Hematopoietic multipotent progenitor cell treated with erythropoietin and hydrocortisone succinate and interleukin-3 and kit ligand, for 15 days (in vitro differentiated cells): ENCODE results near the gene MFSD12.
"Not testable (repeated sequence)": the region's sequence is repeated elsewhere in the genome, so short reads cannot be mapped to it uniquely, and the experiment has no call there.

Source experiments
- DNase-seq: peaks from one replicate; pipeline ENCODE4 v3.0.0-alpha.2; 2015; ENCODE audit warnings: low spot score

Gene MFSD12

DNA sequence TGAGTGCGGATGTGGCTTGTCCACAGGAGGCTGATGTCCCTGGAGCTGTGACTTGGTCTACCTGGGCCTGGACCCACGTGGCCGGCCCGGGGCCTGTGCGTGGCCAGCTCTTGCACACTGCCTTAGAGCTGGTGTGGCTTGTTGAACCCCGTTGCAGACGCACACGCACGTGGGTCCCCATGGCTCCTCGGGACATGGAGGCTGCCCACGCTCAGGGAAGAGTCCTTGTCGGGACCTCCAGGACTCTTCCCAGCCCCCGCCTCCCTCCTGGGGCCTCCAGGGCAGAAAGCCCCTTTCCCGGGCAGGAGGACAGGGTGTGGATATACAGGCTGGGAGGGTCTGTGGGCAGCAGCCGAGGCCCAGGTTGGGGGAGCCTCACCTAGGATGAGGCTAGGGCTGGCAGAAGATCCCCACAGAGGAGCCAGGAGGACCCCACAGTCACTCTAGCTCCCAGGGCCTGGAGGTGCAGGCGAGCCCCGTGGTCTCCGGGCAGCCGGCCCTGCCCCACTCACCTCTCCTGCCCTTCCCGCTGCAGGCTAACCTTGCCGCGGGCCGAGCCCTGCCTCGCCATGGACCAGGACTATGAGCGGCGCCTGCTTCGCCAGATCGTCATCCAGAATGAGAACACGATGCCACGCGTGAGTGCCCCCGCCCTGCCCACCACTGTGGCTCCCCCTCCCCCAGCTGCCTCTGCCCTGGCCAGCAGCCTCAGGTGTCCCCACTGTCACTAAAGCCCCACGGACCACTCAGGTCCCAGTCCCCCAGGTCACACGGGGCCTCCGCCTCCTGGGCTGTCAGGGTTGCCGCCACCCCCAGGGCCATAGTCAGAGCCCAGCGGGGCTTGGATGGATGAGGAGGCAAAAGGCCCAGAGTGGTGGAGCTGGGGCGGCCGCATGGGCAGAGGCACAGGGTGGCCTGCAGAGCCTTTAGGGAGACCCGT lies 34.7 kb downstream of the MFSD12 start:
- DNase-seq = no peak

DNA sequence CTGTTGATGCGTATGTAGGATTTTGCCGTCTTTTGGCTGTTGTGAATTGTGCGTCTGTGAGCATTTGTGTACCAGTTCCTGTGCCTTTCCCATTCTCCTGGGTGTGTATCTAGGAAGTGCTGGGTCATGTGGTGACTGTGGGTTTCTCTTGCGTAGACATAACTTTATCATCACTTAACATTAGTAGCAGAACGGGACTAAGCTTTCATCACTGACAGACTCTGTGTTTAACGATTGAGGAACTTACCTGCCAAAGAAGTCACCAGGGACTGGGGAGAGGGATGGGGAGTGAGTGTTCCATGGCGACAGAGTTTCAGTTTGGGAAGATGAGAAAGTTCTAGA lies 36.3 kb downstream of the MFSD12 start:
- peak; percentile 62 for DNase-seq

DNA sequence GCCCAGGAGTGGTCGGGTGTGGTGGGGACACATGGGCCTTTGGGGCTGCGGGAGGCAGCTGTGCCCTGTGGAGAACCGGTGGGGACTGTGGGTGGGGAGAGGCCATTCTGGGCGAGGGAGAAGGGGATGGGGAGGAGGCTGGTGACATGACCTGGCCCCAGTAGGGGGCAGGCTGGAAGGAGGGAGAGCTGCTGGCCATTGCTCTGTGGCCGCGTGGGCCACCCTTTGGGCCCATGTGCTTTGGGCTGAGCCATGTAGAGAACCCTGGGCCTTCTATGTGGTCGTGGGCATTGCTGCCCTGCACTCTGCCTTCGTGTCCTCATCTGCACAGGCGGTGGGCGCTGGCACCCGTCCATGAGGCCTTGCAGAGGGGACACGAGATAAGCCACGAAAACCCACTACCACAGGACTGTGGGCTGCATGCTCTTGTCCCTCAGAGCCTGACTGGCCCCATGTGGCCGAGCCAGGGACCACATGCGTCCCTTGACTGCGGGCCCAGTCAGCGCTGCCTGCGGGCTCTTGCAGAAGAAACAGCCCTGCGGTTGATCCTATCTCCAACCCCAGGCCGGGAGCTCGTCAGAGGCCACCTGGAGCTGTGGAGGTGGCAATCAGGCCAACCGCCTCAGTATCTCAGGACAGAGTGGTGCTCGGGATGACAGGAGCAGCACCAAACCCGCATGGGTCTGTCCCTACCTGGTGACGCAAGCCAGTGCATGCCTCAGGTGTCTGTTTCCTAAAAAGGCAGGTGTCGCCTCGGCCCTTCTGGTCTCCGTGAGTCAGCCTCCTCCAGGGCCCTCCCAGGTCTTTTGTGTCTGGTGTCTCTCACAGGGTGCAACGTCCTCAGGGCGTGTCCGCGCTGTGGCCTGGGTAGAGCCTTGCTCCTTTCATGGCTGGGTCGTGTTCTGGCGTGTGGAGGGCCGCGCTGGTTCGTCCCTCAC lies 37.0 kb downstream of the MFSD12 start:
- DNase-seq = peak; percentile 34

DNA sequence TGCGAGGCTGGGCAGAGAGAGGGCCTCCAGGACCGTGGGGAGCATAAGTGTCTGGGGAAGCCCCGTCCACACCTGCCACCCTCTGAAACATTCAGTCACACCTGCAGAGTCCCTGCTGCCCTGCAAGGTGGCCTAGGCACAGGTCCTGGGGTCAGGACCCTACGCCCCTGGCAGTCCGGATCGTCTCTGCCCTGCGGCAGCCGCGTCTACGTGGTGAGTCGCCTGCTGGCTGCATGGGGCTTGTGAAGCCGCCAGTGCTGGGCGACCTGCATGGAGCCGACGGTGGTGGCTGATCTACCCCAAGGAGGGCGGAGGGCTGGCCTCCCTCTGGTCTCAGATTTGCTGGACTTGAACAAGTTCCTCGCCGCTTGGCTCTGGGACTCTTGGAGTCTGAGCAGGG lies 38.3 kb downstream of the MFSD12 start:
- DNase-seq = no peak

DNA sequence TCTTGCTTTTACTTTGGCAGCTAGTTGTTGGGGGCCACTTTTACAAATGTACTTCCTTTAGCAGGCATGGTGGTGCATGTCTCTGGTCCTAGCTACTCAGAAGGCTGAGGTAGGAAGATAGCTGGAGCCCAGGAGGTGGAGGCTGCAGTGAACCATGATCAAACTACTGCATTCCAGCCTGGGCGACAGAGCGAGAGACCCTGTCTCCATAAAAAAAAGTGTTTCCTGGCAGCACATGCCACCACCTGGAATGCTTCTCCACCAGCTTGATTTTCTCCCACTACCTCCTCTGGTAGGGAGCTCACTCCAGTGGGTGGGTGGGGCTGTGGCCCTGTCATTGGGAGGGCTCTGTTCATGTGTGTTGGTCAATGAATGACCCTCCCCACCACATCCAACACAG lies 38.7 kb downstream of the MFSD12 start:
- DNase-seq = no peak

DNA sequence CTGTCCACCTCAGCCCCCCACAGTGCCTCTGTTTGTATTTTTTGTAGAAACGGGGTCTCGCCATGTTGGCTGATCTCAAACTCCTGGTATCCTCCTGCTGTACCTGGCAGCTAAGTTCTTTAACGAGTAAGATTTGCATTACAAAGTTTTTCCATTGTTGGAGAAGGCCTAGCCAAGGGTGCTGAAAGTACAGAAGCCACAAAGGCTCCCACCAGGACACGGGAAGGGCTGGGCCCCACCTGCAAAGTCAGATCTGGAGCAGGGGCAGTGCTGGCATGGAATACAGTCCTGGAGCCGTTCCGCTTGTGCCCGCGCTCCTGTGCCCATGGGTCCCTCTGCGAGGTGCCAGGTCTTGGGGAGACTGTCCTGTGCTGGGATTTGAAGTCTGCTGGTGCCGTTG lies 39.1 kb downstream of the MFSD12 start:
- no peak for DNase-seq

DNA sequence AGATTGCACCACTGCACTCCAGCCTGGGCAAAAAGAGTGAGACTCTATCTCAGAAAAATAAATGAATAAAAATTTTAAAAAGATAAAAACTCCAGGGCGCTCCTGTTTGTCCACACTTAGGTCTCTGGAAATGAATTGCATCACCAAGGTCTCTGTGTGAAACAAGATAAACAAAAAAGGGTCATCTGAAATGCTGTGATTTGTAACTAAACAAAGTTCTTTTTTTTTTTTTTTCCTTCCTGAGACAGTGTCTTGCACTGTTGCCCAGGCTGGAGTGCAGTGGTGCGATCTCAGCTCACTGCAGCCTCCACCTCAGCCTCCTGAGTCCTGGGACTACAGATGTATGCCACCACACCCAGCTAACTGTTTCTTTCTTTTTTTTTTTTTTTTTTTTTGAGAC lies 39.7 kb downstream of the MFSD12 start:
- DNase-seq = no peak

DNA sequence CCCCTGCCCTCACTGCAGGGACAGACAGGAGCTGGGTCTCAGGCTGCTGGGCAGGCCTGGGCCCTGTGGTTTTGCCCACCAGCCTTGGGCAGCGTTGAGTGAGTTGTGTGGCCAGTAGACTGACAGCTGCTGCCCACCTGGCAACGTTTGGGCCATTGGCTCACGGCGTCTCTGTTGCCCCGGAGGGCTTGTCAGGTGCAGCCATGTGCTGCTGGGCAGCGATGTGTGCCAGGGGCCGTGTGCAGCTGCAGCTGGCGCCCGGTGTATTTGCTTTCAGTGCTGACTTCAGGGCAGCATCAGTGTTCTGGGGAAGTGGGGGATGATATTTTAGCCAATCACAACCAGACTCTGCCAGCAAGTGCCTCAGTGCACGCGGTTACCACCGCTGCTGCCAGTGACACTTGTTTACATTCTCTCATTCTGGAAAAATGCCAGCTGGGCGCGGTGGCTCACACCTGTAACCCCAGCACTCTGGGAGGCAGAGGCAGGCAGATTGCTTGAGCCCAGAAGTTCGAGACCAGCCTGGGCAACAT lies 40.6 kb downstream of the MFSD12 start:
- peak; percentile 53 for DNase-seq

DNA sequence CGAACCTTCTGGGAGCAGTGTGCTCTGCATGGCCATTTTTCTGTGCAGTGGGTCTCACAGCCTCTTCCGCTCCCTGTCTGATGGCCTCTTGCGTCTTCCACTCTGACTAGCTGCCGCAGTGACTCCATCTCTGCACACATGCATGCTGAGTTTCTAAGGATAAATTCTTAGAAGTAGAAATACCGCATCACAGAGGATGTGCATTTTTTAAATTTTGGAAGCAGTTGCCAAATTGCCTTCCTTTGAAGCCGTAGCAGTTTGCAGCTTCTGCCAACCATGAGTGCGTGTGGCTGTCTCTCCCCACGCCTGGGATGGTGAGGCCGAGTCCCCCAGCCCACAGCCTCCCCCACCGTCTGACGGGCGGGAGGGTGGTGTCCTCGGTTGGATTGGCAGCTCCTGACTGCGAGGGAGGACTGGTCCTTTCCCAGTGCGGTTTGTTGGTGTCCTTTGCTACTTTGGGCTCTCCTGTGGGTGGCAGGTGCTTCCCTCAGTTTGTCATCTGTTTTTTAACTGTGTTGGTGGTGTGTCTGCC lies 41.4 kb downstream of the MFSD12 start:
- no peak for DNase-seq

DNA sequence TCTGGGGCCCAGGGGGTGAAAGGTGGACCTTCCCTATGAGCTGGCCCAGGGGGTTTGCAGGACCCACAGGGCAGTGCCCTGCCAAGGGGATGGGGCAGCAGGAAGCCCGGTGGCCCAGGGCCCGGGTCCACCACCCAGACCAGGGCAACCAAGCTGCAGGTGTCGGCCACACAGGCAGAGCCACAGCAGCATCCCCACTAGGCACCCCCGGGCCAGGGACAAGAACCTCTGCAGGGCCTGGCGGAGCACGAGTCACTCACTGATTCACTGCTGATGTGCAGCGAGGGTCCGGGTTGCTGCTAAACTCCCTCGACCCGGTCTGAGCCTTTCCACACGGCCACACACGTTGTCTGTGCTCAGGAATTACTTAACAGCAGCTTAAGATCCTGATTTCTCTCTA lies 42.5 kb downstream of the MFSD12 start:
- DNase-seq = no peak

DNA sequence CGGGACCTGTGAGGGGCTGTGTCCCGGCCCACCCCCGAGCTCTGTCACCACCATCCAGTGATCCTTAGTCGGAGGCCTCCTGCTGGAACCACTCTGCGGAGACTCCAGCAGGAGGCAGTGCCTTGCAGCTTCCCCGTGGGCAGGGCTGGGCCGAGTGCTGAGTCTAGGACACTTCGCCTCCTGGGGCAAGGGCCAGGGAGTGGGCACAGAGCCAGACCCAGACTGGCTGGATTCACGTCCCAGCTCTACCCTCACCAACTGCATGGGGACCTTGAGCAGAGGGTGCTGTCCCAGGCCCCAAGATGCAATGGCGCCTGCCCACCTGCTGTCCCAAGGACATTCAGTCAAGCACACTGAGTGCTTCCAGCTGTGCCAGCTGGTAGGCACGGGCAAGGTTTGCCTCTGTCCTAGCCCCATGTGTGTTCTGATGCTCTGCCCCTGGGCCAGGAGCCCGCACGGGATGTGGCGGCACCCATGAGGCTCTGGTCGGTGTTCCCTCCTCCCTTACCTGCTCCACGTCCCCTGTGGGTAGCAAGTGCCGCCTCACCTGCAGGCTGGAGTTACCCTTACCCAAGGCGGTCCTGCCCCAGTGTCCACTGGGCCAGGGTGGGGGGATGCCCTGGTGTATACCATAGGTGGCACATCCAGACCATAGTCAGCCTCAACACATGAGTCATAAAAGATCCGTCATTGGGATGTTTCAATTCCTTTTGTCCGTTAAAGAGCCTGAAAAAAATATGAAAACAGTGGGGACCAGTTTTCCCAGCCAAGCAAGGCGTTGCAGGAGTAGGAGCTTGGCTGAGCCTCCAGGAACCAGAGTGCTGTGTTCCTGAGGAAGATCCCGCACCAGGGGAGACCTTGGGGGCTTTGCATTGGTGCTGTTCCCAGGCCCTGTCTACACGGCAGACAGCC lies 43.9 kb downstream of the MFSD12 start:
- DNase-seq = no peak

DNA sequence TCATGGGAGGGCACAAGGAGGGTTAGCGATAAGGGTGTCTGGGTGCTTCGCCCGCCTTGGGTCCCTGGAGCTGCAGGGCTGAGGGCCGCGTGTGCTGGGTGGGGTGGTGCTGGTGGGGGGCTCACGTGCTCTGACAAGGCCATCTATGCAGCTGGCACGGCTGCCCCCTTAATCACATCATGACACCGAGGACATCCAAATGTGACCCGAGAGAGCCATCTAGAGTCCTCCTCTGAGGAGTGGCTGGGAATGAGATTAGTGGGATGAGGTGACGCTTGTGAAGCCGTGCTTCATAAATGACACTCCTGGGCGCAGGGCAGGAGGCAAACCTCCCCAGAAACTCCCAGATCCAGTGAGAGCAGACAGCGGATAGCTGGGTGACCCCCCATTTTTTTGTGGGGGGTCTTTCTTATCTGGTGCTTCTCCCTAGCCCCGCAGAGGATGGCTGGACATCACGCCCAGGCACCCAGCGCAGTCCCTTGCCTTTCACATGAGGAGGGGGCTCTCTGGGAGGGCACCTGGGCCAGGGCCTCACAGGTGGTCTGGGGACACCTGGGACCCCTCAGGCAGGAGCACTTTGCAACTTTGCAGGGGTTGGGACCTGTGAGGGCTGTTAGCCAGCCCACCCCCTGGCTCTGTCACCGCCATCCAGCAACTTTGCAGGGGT lies 44.7 kb downstream of the MFSD12 start:
- no peak for DNase-seq

DNA sequence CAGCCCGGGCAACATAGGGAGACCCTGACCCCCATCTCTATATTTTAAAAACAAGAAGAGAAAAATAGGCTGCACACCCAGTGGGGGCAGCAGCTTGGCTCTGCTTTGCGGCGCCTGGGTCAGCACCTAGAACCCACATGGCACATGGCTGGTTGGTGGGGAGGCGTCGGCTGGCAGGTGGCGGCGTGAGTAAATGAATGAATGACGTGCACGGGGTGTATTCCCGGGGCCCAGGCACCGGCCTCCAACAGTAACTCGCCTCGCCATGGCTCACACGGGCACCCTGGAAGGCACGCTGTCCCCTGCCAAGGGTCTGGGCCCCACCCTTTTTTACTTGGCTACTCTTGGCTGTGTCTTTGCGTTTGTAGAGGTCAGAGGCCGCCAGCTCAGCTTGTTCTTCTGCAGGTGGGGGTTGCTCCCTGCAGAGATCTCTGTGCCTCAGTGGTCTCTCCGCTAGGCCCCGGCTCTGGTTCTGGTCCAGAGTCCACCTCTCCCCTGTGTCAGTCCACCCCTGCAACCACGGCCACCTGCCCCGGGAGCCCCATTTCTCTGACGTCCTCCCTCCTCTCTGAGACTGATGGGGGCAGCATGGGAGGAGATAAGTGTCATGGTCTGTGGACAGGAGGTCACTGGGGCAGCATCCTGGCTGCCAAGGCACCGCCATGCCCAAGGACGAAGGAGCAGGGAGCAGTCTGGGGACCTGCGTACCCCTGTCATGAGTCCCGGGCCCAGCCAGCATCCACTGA lies 45.7 kb downstream of the MFSD12 start:
- no peak for DNase-seq

DNA sequence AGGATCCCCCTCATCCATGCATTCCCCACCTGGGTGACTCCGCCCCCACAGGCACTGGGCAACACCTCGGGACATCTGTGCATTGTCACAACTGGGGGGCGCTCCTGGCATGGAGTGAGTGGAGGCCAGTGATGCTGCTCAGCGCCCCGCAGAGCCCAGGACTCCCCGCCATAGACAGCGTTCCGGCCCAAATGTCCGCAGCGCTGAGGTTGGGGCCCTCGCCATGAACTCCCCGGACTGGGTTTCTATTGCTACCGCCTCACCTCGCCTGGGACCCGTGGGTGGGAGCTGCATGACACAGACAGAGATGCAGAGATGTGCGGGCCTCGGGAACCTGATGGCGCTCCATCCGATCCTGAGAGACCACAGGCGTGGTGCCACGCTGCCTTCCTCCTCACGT lies 46.7 kb downstream of the MFSD12 start:
- no peak for DNase-seq

DNA sequence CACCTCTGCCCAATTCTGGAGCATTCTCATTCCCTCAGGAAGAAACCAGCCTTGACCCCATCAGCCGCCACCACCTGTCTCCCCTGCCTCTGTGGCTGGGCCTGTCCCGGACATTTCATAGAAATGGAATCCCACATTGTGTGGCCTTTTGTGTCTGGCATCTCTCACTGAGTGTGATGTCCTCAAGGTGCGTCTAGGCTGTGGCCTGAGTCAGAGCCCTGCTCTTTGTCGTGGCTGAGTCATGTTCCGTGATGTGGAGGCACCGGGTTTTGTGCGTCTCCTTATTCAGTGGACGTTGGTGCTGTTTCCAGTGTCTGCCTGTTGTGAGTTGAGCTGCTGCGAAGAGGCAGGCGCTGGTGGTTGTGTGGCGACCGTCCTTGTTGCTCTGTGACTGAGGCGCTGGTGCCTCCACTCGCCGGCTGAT lies 47.8 kb downstream of the MFSD12 start:
- no peak for DNase-seq

DNA sequence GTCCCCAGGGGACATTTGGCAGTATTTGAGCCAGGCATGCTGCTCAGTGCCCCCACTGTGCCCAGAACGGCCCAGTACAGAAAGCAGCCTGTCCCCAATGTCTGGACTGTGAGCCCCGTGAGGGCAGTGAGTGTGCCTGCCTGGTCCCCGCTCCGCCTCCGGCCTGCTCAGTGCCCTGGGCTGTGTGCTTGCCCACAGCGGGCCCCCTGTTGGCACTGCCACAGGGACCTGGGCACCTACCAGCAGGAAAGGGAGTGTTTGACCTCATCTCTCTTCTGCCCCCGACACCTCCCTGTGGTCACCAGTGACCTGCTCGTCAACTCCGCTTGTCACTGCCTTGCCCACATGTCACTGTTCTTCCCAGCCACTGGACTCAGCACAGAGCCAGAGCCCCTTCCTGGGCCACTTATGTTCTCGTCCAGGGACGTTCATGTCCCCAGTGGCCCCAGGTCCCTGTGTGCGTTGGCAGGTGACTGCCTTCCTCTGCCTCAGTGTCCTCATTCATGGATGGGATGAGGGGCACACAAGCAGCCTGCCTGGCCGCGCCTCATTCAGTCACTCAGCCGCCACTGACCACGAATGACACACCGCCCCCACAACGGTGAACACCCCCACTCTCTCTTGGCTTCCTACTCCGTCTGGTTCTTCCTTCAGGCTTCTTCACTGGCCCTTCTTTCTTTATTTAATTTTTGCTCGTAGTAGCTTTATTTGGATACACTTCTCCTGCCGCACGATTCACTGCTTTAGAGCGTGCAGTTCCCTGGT lies 48.4 kb downstream of the MFSD12 start:
- no peak for DNase-seq

DNA sequence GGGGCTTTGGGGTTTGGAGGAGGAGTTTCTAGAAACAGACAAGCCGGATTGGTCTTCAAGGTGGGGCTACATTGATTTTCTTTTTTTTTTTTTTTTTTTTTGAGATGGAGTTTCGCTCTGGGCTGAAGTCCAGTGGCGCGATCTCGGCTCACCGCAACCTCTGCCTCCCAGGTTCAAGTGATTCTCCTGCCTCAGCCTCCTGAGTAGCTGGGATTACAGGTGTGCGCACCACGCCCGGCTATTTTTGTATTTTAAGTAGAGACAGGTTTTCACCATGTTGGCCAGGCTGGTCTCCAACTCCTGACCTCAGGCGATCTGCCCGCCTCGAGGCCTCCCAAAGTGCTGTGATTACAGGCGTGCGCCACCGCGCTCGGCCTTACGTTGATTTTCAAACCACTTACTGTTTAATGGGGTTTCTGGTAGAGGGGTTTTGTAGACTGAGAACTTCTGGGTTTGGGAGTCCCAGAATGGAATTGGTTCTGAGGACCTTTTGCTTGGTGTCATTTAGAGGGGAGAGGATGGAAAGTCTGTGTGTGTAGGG lies 49.2 kb downstream of the MFSD12 start:
- not testable (repeated sequence) for DNase-seq

DNA sequence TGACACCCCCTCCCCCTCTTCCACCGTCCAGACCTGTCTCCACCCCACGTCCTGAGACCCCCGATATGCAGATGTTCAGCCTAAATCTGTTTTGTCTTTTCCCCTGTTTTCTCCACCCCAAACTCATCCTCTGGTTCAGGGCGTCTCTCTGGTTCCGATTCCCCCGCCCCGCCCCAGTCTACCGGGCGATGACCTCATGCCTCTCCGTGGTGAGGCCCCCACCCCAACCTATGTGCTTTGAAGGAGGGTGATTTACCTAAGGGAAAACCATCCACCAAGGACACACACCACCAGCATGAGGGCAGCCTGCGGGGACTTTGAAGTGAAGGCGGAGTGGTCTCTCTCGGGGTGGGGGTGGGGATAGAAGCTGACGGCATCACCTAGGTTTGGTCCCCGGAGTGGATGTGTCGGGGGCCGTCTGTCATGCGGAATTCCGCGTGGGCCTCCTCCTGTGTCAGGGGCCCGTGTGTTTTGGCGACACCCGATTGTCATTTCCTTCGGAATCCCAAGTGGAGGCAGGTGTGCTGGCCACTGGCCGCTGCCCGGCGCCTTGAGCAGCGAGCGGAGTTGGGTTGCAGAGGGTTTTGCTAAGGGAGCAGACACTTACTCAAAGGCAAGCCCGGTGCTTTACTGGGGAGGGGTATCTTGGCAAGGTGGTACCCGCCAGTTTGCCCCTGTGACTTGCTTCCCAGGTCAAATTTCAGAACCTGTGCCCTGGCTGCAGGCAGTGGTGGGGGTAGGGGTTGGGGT lies 49.8 kb downstream of the MFSD12 start:
- DNase-seq = no peak
